Measurements from ENCODE around the gene OARD1. TPM values are rescaled to one million over a fixed set of nuclear protein-coding genes. Genes with fewer than 3 reads are reported as not detected.

The OARD1 gene
- total RNA-seq, 6 donors from 2014 or later = 10.0 to 27.3 (median 20.0) TPM

- H3K9me3 ChIP-seq = no peaks in the 10 kb centered on the region
- ATAC-seq (ENCODE audit: low FRiP score in 2 of 2) = no peak
- no peaks in the 10 kb centered on the region for H3K36me3 ChIP-seq
- TF ChIP-seq POLR2AphosphoS5 (IDR thresholded peaks at IDR 0.05) (no peak), POLR2A (IDR thresholded peaks at IDR 0.05) (no peak), CTCF (IDR thresholded peaks at IDR 0.05) (no peak), EP300 (IDR thresholded peaks at IDR 0.05) (no peak)
- DNase-seq = no peak
- no peaks in the 10 kb centered on the region for H3K4me1 ChIP-seq
- no peaks in the 10 kb centered on the region for H3K27me3 ChIP-seq
- H3K27ac ChIP-seq = no peak overlapping the region
- 89 to 94% methylated on average over 4 of the region's 4 CpGs for WGBS, 2 donors
- no peak overlapping the region for H3K4me3 ChIP-seq
Measured at GRCh38 chr6:41014780-41015179, 57.4 kb downstream of the OARD1 start.

Other genes starting within 250 kb of the OARD1 start
- 10 to 100 TPM in 1 of 6 donors, 1 to 10 TPM in 4, under 1 TPM in 1; 0.97 to 12.6 (median 2.3) TPM for gene UNC5CL, start 33.1 kb downstream of the OARD1 start, total RNA-seq
- not detected for gene TSPO2, start 29.9 kb downstream of the OARD1 start, total RNA-seq
- gene APOBEC2, start 19.2 kb downstream of the OARD1 start, total RNA-seq = not detected
- 10 to 100 TPM; 18.5 to 33.0 (median 21.6) TPM for gene NFYA, start 618 bp upstream of the OARD1 start, total RNA-seq
- 1 to 10 TPM in 4 of 6 donors, not detected in 2; 2.6 to 6.3 (median 4.4) TPM for gene TREML1, start 82.0 kb upstream of the OARD1 start, total RNA-seq
- gene TREM2, start 90.8 kb upstream of the OARD1 start, total RNA-seq = 10 to 100 TPM in 5 of 6 donors, 1 to 10 TPM in 1; 6.5 to 66.6 (median 41.0) TPM
- gene TREML2, start 128.8 kb upstream of the OARD1 start, total RNA-seq = 1 to 10 TPM in 4 of 6 donors, under 1 TPM in 1, not detected in 1; 0.67 to 2.3 (median 1.5) TPM
- gene TREML4, start 156.0 kb upstream of the OARD1 start, total RNA-seq = not detected
- gene TREM1, start 214.3 kb upstream of the OARD1 start, total RNA-seq = 100 to 1,000 TPM in 4 of 6 donors, 10 to 100 TPM in 2; 52.8 to 168 (median 115) TPM